Suppressor macrophage (primary cell): ENCODE data around the gene VSX1.

Experiments
- DNase-seq, 4 experiments: peaks; one replicate each; pipeline ENCODE4 v3.0.0-alpha.2; 2020 to 2022

Gene VSX1

GRCh38 chr20:25087186-25087929 is 5.4 kb upstream of the VSX1 start:
- no peak for DNase-seq

- DNase-seq = no peak
Measured at GRCh38 chr20:25085756-25086495, 4.0 kb upstream of the VSX1 start.

- peak; percentile 17 to 66 (median 36) for DNase-seq
Measured at GRCh38 chr20:25084626-25085187, 2.8 kb upstream of the VSX1 start.

- DNase-seq = peak in 1 of 4 experiments; percentile 44
Measured at GRCh38 chr20:25083773-25084625, 2.1 kb upstream of the VSX1 start.

GRCh38 chr20:25083141-25083772 is 1.3 kb upstream of the VSX1 start:
- no peak for DNase-seq

GRCh38 chr20:25082498-25082873 is 545 bp upstream of the VSX1 start:
- DNase-seq = no peak

GRCh38 chr20:25081065-25081729 is 744 bp downstream of the VSX1 start:
- DNase-seq = peak in 3 of 4 experiments; percentile 8 to 61 (median 24)

- no peak for DNase-seq
Measured at GRCh38 chr20:25079171-25079570, 2.8 kb downstream of the VSX1 start.

GRCh38 chr20:25078662-25079061 is 3.3 kb downstream of the VSX1 start:
- no peak for DNase-seq

- DNase-seq = peak; percentile 46 to 76 (median 64)
Measured at GRCh38 chr20:25077610-25078169, 4.3 kb downstream of the VSX1 start.

GRCh38 chr20:25076731-25077609 is 5.0 kb downstream of the VSX1 start:
- DNase-seq = peak in 3 of 4 experiments; percentile 22 to 38 (median 26)

- no peak for DNase-seq
Measured at GRCh38 chr20:25076201-25076600, 5.7 kb downstream of the VSX1 start.

GRCh38 chr20:25073544-25073943 is 8.4 kb downstream of the VSX1 start:
- DNase-seq = no peak

- DNase-seq = no peak
Measured at GRCh38 chr20:25072226-25072811, 9.6 kb downstream of the VSX1 start.

GRCh38 chr20:25071734-25072133 is 10.2 kb downstream of the VSX1 start:
- DNase-seq = no peak

GRCh38 chr20:25070821-25071473 is 11.0 kb downstream of the VSX1 start:
- no peak for DNase-seq

- no peak for DNase-seq
Measured at GRCh38 chr20:25067102-25067987, 14.6 kb downstream of the VSX1 start.

GRCh38 chr20:25066386-25066785 is 15.6 kb downstream of the VSX1 start:
- DNase-seq = no peak
